Mucosa of stomach (tissue), 1 donor: ENCODE measurements around the gene FABP1.

Source experiments
- H3K27me3 ChIP-seq: one replicate; pipeline ENCODE4 v1.7.0; 2013; ENCODE audit warnings: mild to moderate bottlenecking, low read length; ENCODE audit not compliant: control insufficient read depth, insufficient read depth
- H3K36me3 ChIP-seq: one replicate; pipeline ENCODE4 v1.7.0; 2013; ENCODE audit warnings: low read length; ENCODE audit not compliant: control insufficient read depth, insufficient read depth
- H3K4me1 ChIP-seq: one replicate; pipeline ENCODE4 v1.7.0; 2013; ENCODE audit warnings: mild to moderate bottlenecking, low read length; ENCODE audit not compliant: control insufficient read depth, insufficient read depth
- H3K4me3 ChIP-seq: one replicate; pipeline ENCODE4 v1.7.0; 2013; ENCODE audit warnings: low read length
- H3K9ac ChIP-seq: one replicate; pipeline ENCODE4 v1.7.0; 2013; ENCODE audit warnings: mild to moderate bottlenecking, low read length, moderate library complexity
- H3K9me3 ChIP-seq: one replicate; pipeline ENCODE4 v1.7.0; 2013; ENCODE audit warnings: mild to moderate bottlenecking, low read length, moderate library complexity; ENCODE audit not compliant: control insufficient read depth
- donor health status: Pancreatic carcinoma.

Gene FABP1

GRCh38 chr2:88086401-88086800 lies 41.5 kb downstream of the FABP1 start:
- H3K36me3 ChIP-seq: no peaks in the 10 kb centered on the region
- H3K9ac ChIP-seq: no peak overlapping the region
- no peaks in the 10 kb centered on the region for H3K27me3 ChIP-seq
- no peaks in the 10 kb centered on the region for H3K4me1 ChIP-seq
- H3K9me3 ChIP-seq: no peaks in the 10 kb centered on the region
- H3K4me3 ChIP-seq: no peak overlapping the region

GRCh38 chr2:88085602-88086001 lies 42.3 kb downstream of the FABP1 start:
- Histone ChIP-seq H3K4me1 (no peaks in the 10 kb centered on the region), H3K9ac (no peak overlapping the region), H3K4me3 (no peak overlapping the region), H3K27me3 (no peaks in the 10 kb centered on the region), H3K36me3 (no peaks in the 10 kb centered on the region), H3K9me3 (no peaks in the 10 kb centered on the region)

GRCh38 chr2:88085099-88085498 lies 42.8 kb downstream of the FABP1 start:
- Histone ChIP-seq H3K9me3 (no peaks in the 10 kb centered on the region), H3K4me1 (no peaks in the 10 kb centered on the region), H3K36me3 (no peaks in the 10 kb centered on the region), H3K27me3 (no peaks in the 10 kb centered on the region), H3K9ac (no peak overlapping the region), H3K4me3 (no peak overlapping the region)

- no peak overlapping the region for H3K4me3 ChIP-seq
- H3K9me3 ChIP-seq: no peaks in the 10 kb centered on the region
- H3K4me1 ChIP-seq: no peaks in the 10 kb centered on the region
- H3K36me3 ChIP-seq: no peaks in the 10 kb centered on the region
- no peak overlapping the region for H3K9ac ChIP-seq
- no peaks in the 10 kb centered on the region for H3K27me3 ChIP-seq
These were observed 45.1 kb downstream of the FABP1 start for GRCh38 chr2:88082781-88083180.

GRCh38 chr2:88081924-88082608 lies 45.8 kb downstream of the FABP1 start:
- H3K9ac ChIP-seq: no peak overlapping the region
- no peak overlapping the region for H3K4me3 ChIP-seq
- H3K27me3 ChIP-seq: no peaks in the 10 kb centered on the region
- H3K4me1 ChIP-seq: no peaks in the 10 kb centered on the region
- H3K36me3 ChIP-seq: no peaks in the 10 kb centered on the region
- no peaks in the 10 kb centered on the region for H3K9me3 ChIP-seq

- no peaks in the 10 kb centered on the region for H3K36me3 ChIP-seq
- H3K9me3 ChIP-seq: no peaks in the 10 kb centered on the region
- no peak overlapping the region for H3K4me3 ChIP-seq
- no peak overlapping the region for H3K9ac ChIP-seq
- H3K4me1 ChIP-seq: no peaks in the 10 kb centered on the region
- no peaks in the 10 kb centered on the region for H3K27me3 ChIP-seq
These were observed 47.3 kb downstream of the FABP1 start for GRCh38 chr2:88080545-88080944.

GRCh38 chr2:88078643-88079172 lies 49.2 kb downstream of the FABP1 start:
- H3K36me3 ChIP-seq: no peaks in the 10 kb centered on the region
- no peaks in the 10 kb centered on the region for H3K4me1 ChIP-seq
- H3K9ac ChIP-seq: no peak overlapping the region
- H3K9me3 ChIP-seq: no peaks in the 10 kb centered on the region
- no peaks in the 10 kb centered on the region for H3K27me3 ChIP-seq
- H3K4me3 ChIP-seq: no peak overlapping the region

GRCh38 chr2:88077080-88077479 lies 50.8 kb downstream of the FABP1 start:
- Histone ChIP-seq H3K9me3 (no peaks in the 10 kb centered on the region), H3K4me3 (no peak overlapping the region), H3K9ac (no peak overlapping the region), H3K36me3 (no peaks in the 10 kb centered on the region), H3K4me1 (no peaks in the 10 kb centered on the region), H3K27me3 (no peaks in the 10 kb centered on the region)

- H3K4me1 ChIP-seq: no peaks in the 10 kb centered on the region
- no peaks in the 10 kb centered on the region for H3K27me3 ChIP-seq
- no peak overlapping the region for H3K4me3 ChIP-seq
These were observed 53.0 kb downstream of the FABP1 start for GRCh38 chr2:88074854-88075292.

GRCh38 chr2:88074150-88074549 lies 53.7 kb downstream of the FABP1 start:
- Histone ChIP-seq H3K4me1 (no peaks in the 10 kb centered on the region), H3K9ac (no peak overlapping the region), H3K4me3 (no peak overlapping the region), H3K27me3 (no peaks in the 10 kb centered on the region), H3K36me3 (no peaks in the 10 kb centered on the region), H3K9me3 (no peaks in the 10 kb centered on the region)

More at GRCh38 chr2:88074854-88075292, 53.0 kb downstream of the FABP1 start:
- H3K9ac ChIP-seq: no peak overlapping the region
- no peaks in the 10 kb centered on the region for H3K9me3 ChIP-seq
- no peaks in the 10 kb centered on the region for H3K36me3 ChIP-seq
